Smooth muscle cell (in vitro differentiated cells): ENCODE results near the gene MBNL1. TPM values are rescaled to one million over a fixed set of nuclear protein-coding genes. Genes with fewer than 3 reads are reported as not detected.

Source experiments
- DNase-seq: peaks from one replicate; lab custom pipeline; 2025; ENCODE audit not compliant: unreplicated experiment; lab: John Stamatoyannopoulos, UW
- H2AFZ ChIP-seq: fragments of 200-600 bp; sonication (generic); 2 replicates; pipeline ENCODE4 v1.6.0; 2016; ENCODE audit warnings: antibody characterized with exemption, low read depth, mild to moderate bottlenecking
- H3F3A ChIP-seq: fragments of 200-600 bp; sonication (generic); 2 replicates; pipeline ENCODE4 v1.6.0; 2017; ENCODE audit warnings: antibody characterized with exemption, low read depth
- H3K27ac ChIP-seq: fragments of 200-600 bp; sonication (generic); 2 replicates; pipeline ENCODE4 v1.5.1; 2016; ENCODE audit warnings: low read depth, mild to moderate bottlenecking
- H3K27me3 ChIP-seq: fragments of 200-600 bp; sonication (generic); 2 replicates; pipeline ENCODE4 v1.6.1; 2016; ENCODE audit warnings: low read depth, mild to moderate bottlenecking
- H3K36me3 ChIP-seq: fragments of 200-600 bp; sonication (generic); 2 replicates; pipeline ENCODE4 v1.5.1; 2016; ENCODE audit warnings: low read depth
- H3K4me1 ChIP-seq: fragments of 200-600 bp; sonication (generic); 2 replicates; pipeline ENCODE4 v1.5.1; 2016; ENCODE audit warnings: low read depth
- H3K4me2 ChIP-seq: fragments of 200-600 bp; sonication (generic); 2 replicates; pipeline ENCODE4 v1.6.0; 2016; ENCODE audit warnings: mild to moderate bottlenecking
- H3K4me3 ChIP-seq: fragments of 200-600 bp; sonication (generic); 2 replicates; pipeline ENCODE4 v1.5.1; 2016; ENCODE audit warnings: mild to moderate bottlenecking
- H3K79me2 ChIP-seq: fragments of 200-600 bp; sonication (generic); 2 replicates; pipeline ENCODE4 v1.6.0; 2016; ENCODE audit warnings: low read depth, mild to moderate bottlenecking
- H3K9ac ChIP-seq: fragments of 200-600 bp; sonication (generic); 2 replicates; pipeline ENCODE4 v1.6.0; 2016; ENCODE audit warnings: low read depth
- H3K9me3 ChIP-seq: fragments of 200-600 bp; sonication (generic); replicated peaks from 2 replicates; pipeline ENCODE4 v1.5.1; 2016; ENCODE audit warnings: low read depth
- H4K20me1 ChIP-seq: fragments of 200-600 bp; sonication (generic); 2 replicates; pipeline ENCODE4 v1.6.0; 2016; ENCODE audit warnings: low read depth
- WGBS: methylation state at CpG from one replicate; pipeline ENCODE4 v1.1.7; 2016; ENCODE audit warnings: low lambda C conversion rate; 5-methylcytosine and 5-hydroxymethylcytosine counted together
- polyA plus RNA-seq: library from polyadenylated mRNA; unstranded; fragments of >200 nt; fragmentation: Nextera tagmentation; extraction: Ambion mirVana; gene quantifications from 2 replicates; pipeline ENCODE4 v1.2.1, GENCODE V29; 2016
- total RNA-seq: library from RNA; depleted of rRNA; stranded (reverse); fragments of >200 nt; gene quantifications from 2 replicates; pipeline ENCODE4 v1.2.3, GENCODE V29; 2014
- TF ChIP-seq, protein P1 (sequence below): fragments of 200-600 bp; sonication (generic); IDR thresholded peaks from 2 replicates; pipeline ENCODE4 v1.5.1; 2017; ENCODE audit warnings: borderline replicate concordance, mild to moderate bottlenecking, antibody characterized with exemption; ENCODE audit not compliant: insufficient read depth, poor library complexity, severe bottlenecking

Gene MBNL1
- total and polyA plus RNA-seq, 2 experiments from 2014 or later = 19.5 to 128 TPM

DNA sequence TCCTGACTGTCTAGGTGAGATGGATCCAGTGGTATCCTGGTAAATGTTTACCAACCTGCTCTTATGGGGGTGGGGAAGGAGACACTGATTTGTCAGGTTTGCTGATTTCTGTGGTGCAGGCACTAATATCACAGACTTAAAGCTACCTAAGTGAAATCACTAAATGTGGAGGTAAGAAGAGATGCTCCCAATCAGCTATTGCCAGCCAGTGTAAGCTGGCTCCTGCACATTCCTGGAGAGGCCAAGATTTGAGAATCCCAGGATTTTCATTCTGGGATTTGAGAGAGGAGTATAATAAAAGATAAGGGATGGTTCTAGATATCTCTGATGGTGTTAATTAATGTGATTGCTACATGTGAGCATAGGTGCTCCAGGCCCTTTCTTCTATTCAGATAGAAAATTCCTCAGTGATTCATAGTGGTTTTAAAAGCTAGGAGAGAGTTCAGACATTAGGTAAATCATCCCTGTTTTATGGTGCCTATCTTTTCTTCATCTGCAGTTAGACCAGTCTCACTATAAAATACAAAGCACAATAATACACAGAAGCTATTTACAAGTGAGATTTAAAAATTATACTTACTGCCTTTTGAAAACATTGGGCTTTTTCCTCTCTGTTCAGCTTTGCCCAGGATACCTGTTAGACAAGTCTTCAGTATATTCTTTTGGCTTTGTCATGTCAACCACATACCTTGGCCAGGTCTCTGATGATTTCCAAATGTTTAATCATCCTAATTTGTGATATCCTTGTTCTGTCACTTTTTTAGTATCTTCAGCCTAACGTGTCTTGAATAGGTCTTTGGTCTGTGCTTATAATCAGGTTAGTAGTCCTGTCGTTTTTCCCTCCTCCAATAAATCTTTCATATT is 90.9 kb downstream of the MBNL1 start:
- TF ChIP-seq, protein P1, sequence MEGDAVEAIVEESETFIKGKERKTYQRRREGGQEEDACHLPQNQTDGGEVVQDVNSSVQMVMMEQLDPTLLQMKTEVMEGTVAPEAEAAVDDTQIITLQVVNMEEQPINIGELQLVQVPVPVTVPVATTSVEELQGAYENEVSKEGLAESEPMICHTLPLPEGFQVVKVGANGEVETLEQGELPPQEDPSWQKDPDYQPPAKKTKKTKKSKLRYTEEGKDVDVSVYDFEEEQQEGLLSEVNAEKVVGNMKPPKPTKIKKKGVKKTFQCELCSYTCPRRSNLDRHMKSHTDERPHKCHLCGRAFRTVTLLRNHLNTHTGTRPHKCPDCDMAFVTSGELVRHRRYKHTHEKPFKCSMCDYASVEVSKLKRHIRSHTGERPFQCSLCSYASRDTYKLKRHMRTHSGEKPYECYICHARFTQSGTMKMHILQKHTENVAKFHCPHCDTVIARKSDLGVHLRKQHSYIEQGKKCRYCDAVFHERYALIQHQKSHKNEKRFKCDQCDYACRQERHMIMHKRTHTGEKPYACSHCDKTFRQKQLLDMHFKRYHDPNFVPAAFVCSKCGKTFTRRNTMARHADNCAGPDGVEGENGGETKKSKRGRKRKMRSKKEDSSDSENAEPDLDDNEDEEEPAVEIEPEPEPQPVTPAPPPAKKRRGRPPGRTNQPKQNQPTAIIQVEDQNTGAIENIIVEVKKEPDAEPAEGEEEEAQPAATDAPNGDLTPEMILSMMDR = no peak
- Histone ChIP-seq H2AFZ (no peak overlapping the region), H3K4me2 (no peak overlapping the region), H3K9ac (no peak overlapping the region), H3K27me3 (no peaks in the 10 kb centered on the region), H3K79me2 (peaks cover 67% of the 10 kb centered on the region), H3K27ac (peak overlapping the region; percentile 45), H3K4me1 (no peaks in the 10 kb centered on the region), H3K36me3 (no peaks in the 10 kb centered on the region), H3K9me3 (no peaks in the 10 kb centered on the region), H4K20me1 (peaks cover 97% of the 10 kb centered on the region), H3K4me3 (no peak overlapping the region), H3F3A (no peaks in the 10 kb centered on the region)
- DNase-seq = no peak
- WGBS = 74% methylated on average over 2 of the region's 2 CpGs

DNA sequence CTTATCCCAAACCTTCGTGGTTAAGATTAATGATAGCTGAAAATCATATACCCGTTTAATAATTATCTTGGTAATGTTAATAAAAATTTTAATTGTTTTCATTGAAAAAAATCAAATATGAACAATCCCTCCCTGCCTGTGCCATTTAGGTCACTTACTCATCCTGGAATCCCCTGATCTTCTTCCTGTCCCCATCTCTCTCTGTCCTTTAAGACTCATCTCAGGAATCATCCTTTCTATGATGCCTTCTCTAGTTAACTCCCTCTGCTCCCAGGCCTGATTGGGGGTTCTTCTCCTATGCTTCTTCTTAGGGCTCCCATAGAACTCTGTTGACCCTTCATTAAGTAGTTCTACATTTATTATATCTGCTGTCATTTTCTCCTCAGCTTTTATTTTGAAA is 91.6 kb downstream of the MBNL1 start:
- Histone ChIP-seq H3K9ac (no peak overlapping the region), H3K36me3 (no peaks in the 10 kb centered on the region), H4K20me1 (peaks cover 96% of the 10 kb centered on the region), H3K27ac (peak overlapping the region; percentile 45), H3K9me3 (no peaks in the 10 kb centered on the region), H3F3A (no peaks in the 10 kb centered on the region), H3K4me1 (no peaks in the 10 kb centered on the region), H2AFZ (no peak overlapping the region), H3K79me2 (peaks cover 62% of the 10 kb centered on the region), H3K4me3 (no peak overlapping the region), H3K4me2 (no peak overlapping the region), H3K27me3 (no peaks in the 10 kb centered on the region)
- TF ChIP-seq, protein P1 = no peak
- WGBS = 76% methylated on average over 2 of the region's 2 CpGs
- no peak for DNase-seq

DNA sequence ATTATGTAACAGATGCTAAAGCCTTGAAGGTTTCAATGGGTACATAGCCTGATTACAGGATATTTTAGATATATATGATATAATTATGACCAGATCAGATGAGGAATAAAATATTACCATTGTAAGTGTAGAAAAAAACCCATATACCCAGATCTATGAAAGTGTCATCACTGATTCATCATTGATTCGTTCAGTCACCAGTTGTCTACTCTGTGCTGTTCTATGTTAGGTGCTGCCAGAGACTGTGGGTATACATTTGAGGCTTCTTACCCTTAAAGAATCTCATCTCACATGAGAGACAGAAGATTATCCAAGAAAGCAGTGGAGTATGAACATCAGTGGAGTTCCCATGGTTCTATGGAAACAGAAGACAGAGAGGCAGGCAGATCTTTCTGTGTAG is 92.2 kb downstream of the MBNL1 start:
- no peak overlapping the region for H3K9ac ChIP-seq
- H3K9me3 ChIP-seq = no peaks in the 10 kb centered on the region
- TF ChIP-seq, protein P1 = no peak
- H3K4me1 ChIP-seq = no peaks in the 10 kb centered on the region
- 94% methylated on average over 1 of the region's 1 CpG for WGBS
- no peak overlapping the region for H2AFZ ChIP-seq
- H3K4me2 ChIP-seq = no peak overlapping the region
- H3K36me3 ChIP-seq = no peaks in the 10 kb centered on the region
- H4K20me1 ChIP-seq = peaks cover 93% of the 10 kb centered on the region
- H3F3A ChIP-seq = no peaks in the 10 kb centered on the region
- no peak overlapping the region for H3K27ac ChIP-seq
- no peak overlapping the region for H3K4me3 ChIP-seq
- H3K79me2 ChIP-seq = peaks cover 56% of the 10 kb centered on the region
- no peaks in the 10 kb centered on the region for H3K27me3 ChIP-seq
- no peak for DNase-seq

DNA sequence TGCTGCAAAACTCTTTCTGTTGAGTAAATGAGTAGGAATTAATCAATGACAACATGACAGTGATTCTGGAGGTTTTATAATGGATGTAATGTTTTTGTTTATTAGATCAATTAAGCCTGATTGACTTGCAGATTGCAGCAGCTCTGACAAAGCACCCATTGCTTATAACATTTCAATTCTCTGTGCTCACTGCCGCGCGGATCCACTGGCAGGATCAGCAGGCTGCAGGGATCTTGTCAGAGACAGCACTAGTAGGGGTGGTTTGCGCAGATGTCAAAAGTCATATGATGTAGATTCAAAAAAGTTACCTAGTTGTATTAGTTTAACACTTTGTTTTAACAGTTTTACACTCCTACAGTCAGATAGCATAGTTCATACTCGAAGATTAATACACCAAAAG is 93.4 kb downstream of the MBNL1 start:
- H2AFZ ChIP-seq = no peak overlapping the region
- peaks cover 91% of the 10 kb centered on the region for H4K20me1 ChIP-seq
- H3K4me1 ChIP-seq = no peaks in the 10 kb centered on the region
- WGBS = 90% methylated on average over 5 of the region's 5 CpGs
- no peaks in the 10 kb centered on the region for H3F3A ChIP-seq
- H3K4me2 ChIP-seq = no peak overlapping the region
- peaks cover 48% of the 10 kb centered on the region for H3K79me2 ChIP-seq
- no peak for DNase-seq
- no peaks in the 10 kb centered on the region for H3K36me3 ChIP-seq
- H3K27ac ChIP-seq = no peak overlapping the region
- H3K9ac ChIP-seq = no peak overlapping the region
- TF ChIP-seq, protein P1 = no peak
- H3K9me3 ChIP-seq = no peaks in the 10 kb centered on the region
- no peak overlapping the region for H3K4me3 ChIP-seq
- H3K27me3 ChIP-seq = no peaks in the 10 kb centered on the region
